Right ventricle myocardium inferior (tissue), 1 donor: Measurements from ENCODE around the gene WFDC8. TPM values are rescaled to one million over a fixed set of nuclear protein-coding genes. Genes with fewer than 3 reads are reported as not detected.
"Not testable (repeated sequence)": the region's sequence is repeated elsewhere in the genome, so short reads cannot be mapped to it uniquely, and the experiment has no call there.

Source experiments
- ATAC-seq: fragments of 200-7000 bp; cut with Tn5 transposase; one replicate; pipeline ENCODE4 v1.9.1; 2020; ENCODE audit warnings: mild to moderate bottlenecking, moderate library complexity
- DNase-seq: peaks from one replicate; pipeline ENCODE4 v3.0.0; 2021; ENCODE audit errors: missing footprints
- intact Hi-C: fragments of 100-400 bp; cut with DNase I; formaldehyde crosslinking; loops from one replicate; pipeline ENCODE4 v1.11.0; 2022
- long read RNA-seq: library from polyadenylated mRNA; unstranded; transcript quantifications from one replicate; pipeline ENCODE4 v2.0.0, GENCODE V29; 2021
- total RNA-seq: library from RNA; stranded (reverse); fragmentation: NEBNext Ultra II Directional; extraction: Animal tissue kit (Norgen Biotek cat#: 25700); gene quantifications from one replicate; pipeline ENCODE4 v1.2.1, GENCODE V29; 2021
- donor health status: DM: no; HTN: yes; CAD: no; lungs with severe emphysema.

The WFDC8 gene
- not detected for total RNA-seq
- long read RNA-seq, result 0 reads

GRCh38 chr20:45579184-45579583 lies at the start of gene WFDC8:
Gene WFDC8 (minus strand): TSS chr20:45579284. CDS start chr20:45579247, 37 bp downstream.
- intact Hi-C loops, result no loop called here
- ATAC-seq (no peak), DNase-seq (no peak)

GRCh38 chr20:45626540-45626939 lies 47.5 kb upstream of the WFDC8 start:
- DNase-seq, result no peak
- intact Hi-C loops, result no loop called here
- no peak for ATAC-seq

GRCh38 chr20:45621593-45621992 lies 42.5 kb upstream of the WFDC8 start:
- DNase-seq (no peak), ATAC-seq (no peak)
- intact Hi-C loops, result no loop called here

GRCh38 chr20:45617591-45617990 lies 38.5 kb upstream of the WFDC8 start:
- intact Hi-C loops, result no loop called here
- ATAC-seq, result no peak
- DNase-seq, result no peak

GRCh38 chr20:45612314-45612713 lies 33.2 kb upstream of the WFDC8 start:
- ATAC-seq (no peak), DNase-seq (no peak)
- intact Hi-C loops, result no loop called here

GRCh38 chr20:45611054-45611453 lies 32.0 kb upstream of the WFDC8 start:
- ATAC-seq, result no peak
- intact Hi-C loops, result no loop called here
- DNase-seq, result no peak

- ATAC-seq (no peak), DNase-seq (no peak)
- intact Hi-C loops, result no loop called here
Measured at GRCh38 chr20:45607810-45608209, 28.7 kb upstream of the WFDC8 start.

GRCh38 chr20:45595235-45595634 lies 16.2 kb upstream of the WFDC8 start:
- no peak for DNase-seq
- no peak for ATAC-seq
- intact Hi-C loops, result no loop called here

GRCh38 chr20:45593498-45593897 lies 14.4 kb upstream of the WFDC8 start:
- intact Hi-C loops, result no loop called here
- ATAC-seq (no peak), DNase-seq (no peak)

GRCh38 chr20:45592574-45593189 lies 13.6 kb upstream of the WFDC8 start:
- intact Hi-C loops, result no loop called here
- DNase-seq (no peak), ATAC-seq (no peak)

- intact Hi-C loops, result no loop called here
- no peak for ATAC-seq
Measured at GRCh38 chr20:45589725-45590124, 10.6 kb upstream of the WFDC8 start.

GRCh38 chr20:45588800-45589199 lies 9.7 kb upstream of the WFDC8 start:
- DNase-seq (no peak), ATAC-seq (no peak)
- intact Hi-C loops, result no loop called here

More at GRCh38 chr20:45589725-45590124, 10.6 kb upstream of the WFDC8 start:
- no peak for DNase-seq

GRCh38 chr20:45585986-45586385 lies 6.9 kb upstream of the WFDC8 start:
- ATAC-seq, intact Hi-C loops: not testable (repeated sequence)

GRCh38 chr20:45584294-45584693 lies 5.2 kb upstream of the WFDC8 start:
- ATAC-seq, DNase-seq, intact Hi-C loops: not testable (repeated sequence)

More at GRCh38 chr20:45585986-45586385, 6.9 kb upstream of the WFDC8 start:
- DNase-seq, result not testable (repeated sequence)

GRCh38 chr20:45583502-45583901 lies 4.4 kb upstream of the WFDC8 start:
- DNase-seq, result no peak
- ATAC-seq, result no peak
- intact Hi-C loops, result no loop called here

GRCh38 chr20:45581702-45582101 lies 2.6 kb upstream of the WFDC8 start:
- ATAC-seq (no peak), DNase-seq (no peak)
- intact Hi-C loops, result no loop called here

- ATAC-seq (no peak), DNase-seq (no peak)
- intact Hi-C loops, result no loop called here
Measured at GRCh38 chr20:45578231-45578630, 853 bp downstream of the WFDC8 start.

GRCh38 chr20:45576995-45577394 lies 2.1 kb downstream of the WFDC8 start:
- no peak for ATAC-seq
- intact Hi-C loops, result no loop called here

GRCh38 chr20:45575931-45576330 lies 3.2 kb downstream of the WFDC8 start:
- no peak for ATAC-seq
- intact Hi-C loops, result no loop called here
- no peak for DNase-seq

More at GRCh38 chr20:45576995-45577394, 2.1 kb downstream of the WFDC8 start:
- no peak for DNase-seq

GRCh38 chr20:45569650-45570049 lies 9.4 kb downstream of the WFDC8 start:
- intact Hi-C loops, ATAC-seq, DNase-seq: not testable (repeated sequence)

- no peak for ATAC-seq
- no peak for DNase-seq
- intact Hi-C loops, result no loop called here
Measured at GRCh38 chr20:45564760-45565276, 14.3 kb downstream of the WFDC8 start.
